GM12878 (cell line): ENCODE measurements around the gene SMKR1. TPM values are rescaled to one million over a fixed set of nuclear protein-coding genes. Genes with fewer than 3 reads are reported as not detected.
A peak's percentile ranks its signal among the peaks of the same experiment; 100 is the strongest.

ENCODE experiments used
- ATAC-seq: fragments of 200-7000 bp; cut with Tn5 transposase; 3 replicates; pipeline ENCODE4 v1.9.1; 2020; ENCODE audit warnings: mild to moderate bottlenecking, moderate library complexity
- BruUV-seq: library from RNA; stranded (reverse); fragments of 400-500 nt; replicated peaks from 2 replicates; lab custom pipeline; 2021; lab: Mats Ljungman, UMichigan
- CTCF ChIA-PET: fragments of 300-600 bp; sonication (Branson Sonifier 250); formaldehyde crosslinking; extraction: SDS; loops from one replicate; lab custom pipeline; 2021; ENCODE audit warnings: inconsistent platforms; lab: Yijun Ruan, JAX
- POLR2A ChIA-PET: fragments of 350-600 bp; formaldehyde crosslinking; extraction: SDS; loops from one replicate; lab custom pipeline; 2021; ENCODE audit warnings: inconsistent platforms; lab: Charles Lee
- RAD21 ChIA-PET: fragments of 300-600 bp; sonication (Branson Sonifier 250); formaldehyde crosslinking; loops from one replicate; lab custom pipeline; 2023; ENCODE audit warnings: antibody characterized with exemption; ENCODE audit not compliant: unreplicated experiment; lab: Charles Lee
- SMC1A ChIA-PET: fragments of 300-600 bp; sonication (Branson Sonifier 250); formaldehyde crosslinking; loops from one replicate; lab custom pipeline; 2023; ENCODE audit not compliant: unreplicated experiment, uncharacterized antibody; lab: Charles Lee
- DNase-seq: peaks from one replicate; pipeline ENCODE4 v3.0.0-alpha.2; 2011; ENCODE audit warnings: low read depth, low spot score
- FAIRE-seq: peaks from 3 replicates; lab custom pipeline; 2011; peaks lifted over from hg19 to GRCh38; lab: Jason Lieb, UNC
- H2AFZ ChIP-seq: 2 replicates; pipeline ENCODE4 v1.6.0; 2011; ENCODE audit warnings: low read depth, low read length, control low read depth; ENCODE audit not compliant: control insufficient read depth
- H3K27ac ChIP-seq: 2 replicates; pipeline ENCODE4 v1.5.1; 2011; ENCODE audit warnings: control low read depth; ENCODE audit not compliant: control insufficient read depth, insufficient read depth
- H3K27me3 ChIP-seq, 2 experiments: replicated peaks in 1 of 2; 2 replicates each; pipeline versions ENCODE4 v1.6.0 to v1.6.1; 2011; ENCODE audit warnings: low read length in 1 of 2; ENCODE audit not compliant: control insufficient read depth in 2 of 2, insufficient read depth in 2 of 2
- H3K36me3 ChIP-seq, 2 experiments: 2 replicates each; pipeline ENCODE4 v1.5.1; 2011; ENCODE audit warnings: low read length in 1 of 2; ENCODE audit not compliant: control insufficient read depth in 2 of 2, insufficient read depth in 2 of 2
- H3K4me1 ChIP-seq: 2 replicates; pipeline ENCODE4 v1.6.1; 2011; ENCODE audit warnings: mild to moderate bottlenecking, low read length, moderate library complexity, mixed read lengths; ENCODE audit not compliant: control insufficient read depth, insufficient read depth
- H3K4me2 ChIP-seq: 2 replicates; pipeline ENCODE4 v1.6.0; 2011; ENCODE audit warnings: control low read depth; ENCODE audit not compliant: control insufficient read depth, insufficient read depth
- H3K4me3 ChIP-seq: fragments of 200-600 bp; sonication (generic); 2 replicates; pipeline ENCODE4 v1.5.1; 2016
- H3K79me2 ChIP-seq: 2 replicates; pipeline ENCODE4 v1.6.0; 2011; ENCODE audit warnings: low read length; ENCODE audit not compliant: control insufficient read depth, insufficient read depth
- H3K9ac ChIP-seq: 2 replicates; pipeline ENCODE4 v1.8.0; 2011; ENCODE audit warnings: low read length, control low read depth, mixed read lengths; ENCODE audit not compliant: control insufficient read depth, insufficient read depth
- H3K9me3 ChIP-seq: replicated peaks from 3 replicates; pipeline ENCODE4 v1.5.1; 2011; ENCODE audit warnings: mild to moderate bottlenecking, low read length; ENCODE audit not compliant: control insufficient read depth, insufficient read depth
- H4K20me1 ChIP-seq: 2 replicates; pipeline ENCODE4 v1.6.0; 2011; ENCODE audit not compliant: control insufficient read depth, insufficient read depth
- ASH2L ChIP-seq: fragments of 300-600, 200-600 bp; sonication (generic); IDR thresholded peaks from 2 replicates; pipeline ENCODE4 v1.6.1; 2017; ENCODE audit warnings: low read depth, mild to moderate bottlenecking, borderline replicate concordance
- ATF7 ChIP-seq: fragments of 450-650 bp; IDR thresholded peaks from 2 replicates; pipeline ENCODE4 v1.6.1; 2016; ENCODE audit warnings: low read depth, mild to moderate bottlenecking
- BMI1 ChIP-seq: fragments of 450-650 bp; IDR thresholded peaks from 2 replicates; pipeline ENCODE4 v1.6.1; 2016; ENCODE audit warnings: mild to moderate bottlenecking, moderate library complexity, borderline replicate concordance
- BRCA1 ChIP-seq: IDR thresholded peaks from 2 replicates; pipeline ENCODE4 v1.6.1; 2011; ENCODE audit warnings: low read depth, low read length, improper control_type of control experiment
- E2F8 ChIP-seq: fragments of 450-650 bp; IDR thresholded peaks from 2 replicates; pipeline ENCODE4 v1.6.1; 2018; ENCODE audit warnings: mild to moderate bottlenecking, low read depth, moderate library complexity; ENCODE audit not compliant: partially characterized antibody
- ESRRA ChIP-seq: IDR thresholded peaks from 2 replicates; pipeline ENCODE4 v1.6.1; 2012; ENCODE audit warnings: mild to moderate bottlenecking, low read length, improper control_type of control experiment
- HCFC1 ChIP-seq: fragments of 150-350 bp; IDR thresholded peaks from 2 replicates; pipeline ENCODE4 v1.6.1; 2014; ENCODE audit warnings: low read length
- HDAC6 ChIP-seq: fragments of 200-600 bp; sonication (generic); IDR thresholded peaks from one replicate; pipeline ENCODE4 v1.8.0; 2017; ENCODE audit warnings: antibody characterized with exemption; ENCODE audit not compliant: unreplicated experiment
- JUNB ChIP-seq: IDR thresholded peaks from 2 replicates; pipeline ENCODE4 v1.6.1; 2016; ENCODE audit warnings: antibody characterized with exemption, mild to moderate bottlenecking
- KAT2A ChIP-seq: conservative IDR thresholded peaks from 2 replicates; pipeline ENCODE4 v1.6.1; 2011; ENCODE audit warnings: low read depth, low read length; ENCODE audit not compliant: control insufficient read depth
- NFIC ChIP-seq: IDR thresholded peaks from 2 replicates; pipeline ENCODE4 v1.6.1; 2012; ENCODE audit warnings: low read depth, mild to moderate bottlenecking, inconsistent platforms, low read length, moderate library complexity
- RUNX3 ChIP-seq: IDR thresholded peaks from 2 replicates; pipeline ENCODE4 v1.6.1; 2012; ENCODE audit warnings: low read length, inconsistent platforms
- TCF12 ChIP-seq: IDR thresholded peaks from 2 replicates; pipeline ENCODE4 v1.6.1; 2011; ENCODE audit warnings: low read depth, mild to moderate bottlenecking, low read length
- TCF7 ChIP-seq: IDR thresholded peaks from 2 replicates; pipeline ENCODE4 v1.6.1; 2014; ENCODE audit warnings: antibody characterized with exemption, borderline replicate concordance
- YBX1 ChIP-seq: fragments of 450-650 bp; IDR thresholded peaks from 2 replicates; pipeline ENCODE4 v1.6.1; 2016; ENCODE audit warnings: antibody characterized with exemption
- ZNF592 ChIP-seq: fragments of 450-650 bp; IDR thresholded peaks from 2 replicates; pipeline ENCODE4 v1.6.1; 2017; ENCODE audit warnings: mild to moderate bottlenecking, moderate library complexity
- WGBS: methylation state at CpG from one replicate; pipeline ENCODE4 v1.1.6; 2016; ENCODE audit warnings: low lambda C conversion rate; ENCODE audit not compliant: insufficient replicate concordance, insufficient coverage; ENCODE audit errors: missing lambda C conversion rate; 5-methylcytosine and 5-hydroxymethylcytosine counted together
- in situ Hi-C: fragments of 300-500 bp; cut with MboI; formaldehyde crosslinking; loops from 9 replicates; pipeline ENCODE4 v1.14.3; 2018; ENCODE audit warnings: mixed read lengths
- intact Hi-C: fragments of 100-400 bp; cut with micrococcal nuclease; formaldehyde crosslinking; loops from one replicate; pipeline ENCODE4 v1.14.2; 2022; ENCODE audit not compliant: unreplicated experiment
- polyA plus RNA-seq, 11 experiments: library from polyadenylated mRNA; depleted of rRNA in 4 of 11; unstranded in 6 of 11; stranded (reverse) in 5 of 11; fragments of >200 nt; fragmentation: Nextera tagmentation in 4 of 11; fragmentation: Illumina TruSeq in 1 of 11; extraction: Ambion mirVana in 4 of 11; extraction: Trizol in 1 of 11; gene quantifications; 1 replicate in 1 of 11; 2 replicates in 10 of 11; pipeline versions ENCODE4 v1.2.1 to v1.2.3, GENCODE V29; 2011 to 2016; ENCODE audit warnings: inconsistent platforms in 2 of 11, missing spikeins in 2 of 11, low read depth in 1 of 11
- total RNA-seq, 4 experiments: library from RNA; depleted of rRNA in 3 of 4; stranded (reverse); fragments of >200 nt in 3 of 4; fragmentation: Illumina TruSeq in 1 of 4; extraction: Trizol in 1 of 4; gene quantifications; 2 replicates each; pipeline versions ENCODE4 v1.2.1 to v1.2.3, GENCODE V29; 2013 to 2021

SMKR1 gene
- total and polyA plus RNA-seq, 10 of the 15 experiments (the other 5 are each of a cell fraction or from before 2014, with no cell fraction given): 0.37 to 2.6 (median 0.83) TPM

- TF ChIP-seq KAT2A (no peak), ESRRA (no peak), ASH2L (no peak), TCF7 (no peak), HCFC1 (no peak)
These were observed 27.3 kb downstream of the SMKR1 start (continued) for GRCh38 chr7:129529643-129530042.

GRCh38 chr7:129530795-129531391 lies 28.6 kb downstream of the SMKR1 start:
- H3K79me2 ChIP-seq: no peaks in the 10 kb centered on the region
- FAIRE-seq (no peak), ATAC-seq (peak; percentile 77), DNase-seq (no peak)
- no peak overlapping the region for H2AFZ ChIP-seq
- no peak overlapping the region for H3K4me3 ChIP-seq
- H3K27me3 ChIP-seq: no peaks in the 10 kb centered on the region
- intact Hi-C loops: no loop called here
- SMC1A ChIA-PET: no interaction called here
- no peaks in the 10 kb centered on the region for H3K9me3 ChIP-seq
- H4K20me1 ChIP-seq: no peaks in the 10 kb centered on the region
- H3K36me3 ChIP-seq: no peaks in the 10 kb centered on the region
- POLR2A ChIA-PET: no interaction called here
- RAD21 ChIA-PET: no interaction called here
- no peak overlapping the region for H3K4me2 ChIP-seq
- no peak for TF ChIP-seq TCF12
- peak; percentile 60 for TF ChIP-seq JUNB
- no peak for TF ChIP-seq HDAC6
- 0 out of 2 replicates have a peak, but pooled peaks have one; percentile 22 for TF ChIP-seq ATF7
- TF ChIP-seq YBX1: no peak
- TF ChIP-seq BRCA1: no peak
- TF ChIP-seq E2F8: no peak
- no peak for TF ChIP-seq ZNF592
- no peak for TF ChIP-seq BMI1
- no peak for TF ChIP-seq ESRRA
- peak; percentile 41; the same call in 1 of the 2 replicates for TF ChIP-seq NFIC
- TF ChIP-seq RUNX3: peak; percentile 40; the same call in 1 of the 2 replicates
- H3K27ac ChIP-seq: no peak overlapping the region
- WGBS: 24% methylated on average over 5 of the region's 5 CpGs
- H3K4me1 ChIP-seq: no peaks in the 10 kb centered on the region
- H3K9ac ChIP-seq: no peak overlapping the region
- BruUV-seq: no TSS peak
- CTCF ChIA-PET: no interaction called here
- in situ Hi-C loops: no loop called here
